DMS79 (cell line): Measurements from ENCODE around the gene HENMT1.
"Not testable (repeated sequence)": the region's sequence is repeated elsewhere in the genome, so short reads cannot be mapped to it uniquely, and the experiment has no call there.

Experiments used
- DNase-seq: peaks from one replicate; lab custom pipeline; 2025; lab: John Stamatoyannopoulos, UW

Gene HENMT1

DNA sequence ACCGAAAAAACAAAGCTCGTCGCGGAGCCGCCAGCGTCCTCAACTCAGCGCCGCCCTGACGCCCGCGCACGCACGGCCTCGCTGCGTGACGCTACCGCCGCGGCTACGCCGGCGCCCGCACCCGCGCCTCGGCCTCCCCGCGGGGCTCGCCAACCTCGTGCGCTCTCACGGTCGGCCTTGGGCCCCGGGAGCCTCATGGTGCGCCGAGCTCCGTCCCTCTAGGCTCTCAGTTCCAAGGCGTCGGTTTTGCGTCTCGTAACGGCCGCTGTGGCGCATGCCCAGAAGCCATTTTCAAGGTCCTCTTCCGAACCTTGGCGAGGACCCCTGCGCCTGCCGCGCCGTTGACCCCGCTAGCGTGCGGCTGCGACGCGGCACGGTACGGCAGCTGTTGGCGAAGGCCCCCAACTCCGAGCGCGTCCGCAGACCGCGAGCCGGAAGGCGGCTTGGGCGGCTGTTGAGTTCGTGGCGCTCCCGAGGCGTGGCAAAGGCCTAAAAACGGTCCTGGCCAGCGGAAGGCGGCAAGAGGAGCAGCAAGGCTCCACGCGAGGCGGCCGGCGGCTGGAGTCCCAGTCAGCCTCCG, at the start of gene HENMT1:
HENMT1 (minus strand) TSS at position 64 of the 580 bp plus-strand sequence. CDS start 1,209 bp downstream, outside the sequence.
- no peak for DNase-seq

- DNase-seq, result no peak
Observed at GRCh38 chr1:108708691-108709660, 48.1 kb upstream of the HENMT1 start.

DNA sequence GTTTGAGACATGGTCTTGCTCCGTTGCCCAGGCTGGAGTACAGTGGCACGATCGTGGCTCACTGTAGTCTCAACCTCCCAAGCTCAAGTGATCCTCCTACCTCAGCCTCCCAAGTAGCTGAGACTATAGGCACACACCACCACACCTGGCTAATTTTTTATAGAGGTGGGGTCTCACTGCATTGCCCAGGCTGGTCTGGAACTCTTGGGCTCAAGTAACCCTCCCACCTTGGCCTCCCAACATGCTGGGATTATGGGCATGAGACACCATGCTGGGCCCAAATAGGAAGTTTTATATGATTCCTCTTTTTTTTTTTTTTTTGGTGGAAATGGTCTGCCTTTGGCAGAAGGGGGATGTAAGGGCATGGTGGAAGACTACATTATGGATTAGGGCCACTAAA, 45.8 kb upstream of the HENMT1 start:
- no peak for DNase-seq

DNA sequence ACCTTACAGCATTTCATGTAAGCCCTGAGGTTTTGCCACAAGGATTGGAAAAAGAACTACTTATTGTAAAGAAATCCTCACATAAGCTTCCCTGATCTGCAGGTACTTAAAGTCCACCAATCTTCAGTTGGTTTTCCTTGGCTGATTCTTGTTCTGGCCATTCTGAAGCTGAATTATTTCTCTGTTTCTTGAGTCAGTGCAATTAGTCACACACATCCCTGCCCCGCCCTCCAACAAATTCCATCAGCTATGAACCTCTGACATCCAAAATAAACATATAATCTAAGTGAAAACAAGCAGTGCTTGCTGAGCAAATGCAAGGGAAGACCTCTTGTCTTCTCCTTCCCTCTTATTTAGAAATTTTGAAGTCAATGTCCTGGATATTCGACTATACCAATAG, 43.6 kb upstream of the HENMT1 start:
- no peak for DNase-seq

- DNase-seq, result no peak
Observed at GRCh38 chr1:108703939-108704338, 43.0 kb upstream of the HENMT1 start.

DNA sequence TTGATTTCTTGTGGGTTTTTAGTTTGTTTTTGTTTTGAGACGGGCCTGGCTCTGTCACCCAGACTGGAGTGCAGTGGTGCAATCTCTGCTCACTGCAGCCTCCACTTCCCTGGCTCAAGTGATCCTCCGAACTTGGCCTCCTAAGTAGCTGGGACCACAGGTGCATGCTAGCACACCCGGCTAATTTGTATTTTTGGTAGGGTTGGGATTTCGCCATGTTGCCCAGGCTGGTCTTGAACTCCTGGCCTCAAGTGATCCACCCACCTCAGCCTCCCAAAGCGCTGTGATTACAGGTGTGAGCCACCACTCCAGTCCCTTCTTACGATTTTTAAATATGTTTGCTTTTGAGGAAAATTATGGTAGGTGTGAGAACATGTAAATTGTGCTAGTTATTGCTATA, 41.2 kb upstream of the HENMT1 start:
- DNase-seq, result not testable (repeated sequence)

- no peak for DNase-seq
Observed at GRCh38 chr1:108701176-108701849, 40.4 kb upstream of the HENMT1 start.

DNA sequence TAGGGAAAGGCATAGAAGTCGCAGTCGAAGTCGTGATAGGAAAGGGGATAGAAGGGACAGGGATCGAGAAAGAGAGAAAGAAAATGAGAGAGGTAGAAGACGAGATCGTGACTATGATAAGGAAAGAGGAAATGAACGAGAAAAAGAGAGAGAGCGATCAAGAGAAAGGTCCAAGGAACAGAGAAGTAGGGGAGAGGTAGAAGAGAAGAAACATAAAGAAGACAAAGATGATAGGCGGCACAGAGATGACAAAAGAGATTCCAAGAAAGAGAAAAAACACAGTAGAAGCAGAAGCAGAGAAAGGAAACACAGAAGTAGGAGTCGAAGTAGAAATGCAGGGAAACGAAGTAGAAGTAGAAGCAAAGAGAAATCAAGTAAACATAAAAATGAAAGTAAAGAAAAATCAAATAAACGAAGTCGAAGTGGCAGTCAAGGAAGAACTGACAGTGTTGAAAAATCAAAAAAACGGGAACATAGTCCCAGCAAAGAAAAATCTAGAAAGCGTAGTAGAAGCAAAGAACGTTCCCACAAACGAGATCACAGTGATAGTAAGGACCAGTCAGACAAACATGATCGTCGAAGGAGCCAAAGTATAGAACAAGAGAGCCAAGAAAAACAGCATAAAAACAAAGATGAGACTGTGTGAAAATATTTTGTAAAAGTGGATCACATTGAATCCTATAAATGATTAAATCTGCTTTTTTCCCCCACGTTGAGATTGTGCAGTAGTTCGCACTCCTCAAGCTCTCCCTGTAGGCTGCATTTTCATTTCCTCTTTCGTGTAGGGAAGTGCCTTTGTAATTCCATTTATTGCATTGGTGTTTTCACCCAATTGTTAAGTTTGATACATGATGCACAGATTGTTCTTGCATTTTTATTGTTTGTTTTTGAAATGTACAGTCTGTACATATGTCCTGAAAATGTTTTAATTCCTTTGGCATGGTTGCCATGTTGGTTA, 38.8 kb upstream of the HENMT1 start:
- DNase-seq, result no peak

GRCh38 chr1:108695535-108695934, 34.6 kb upstream of the HENMT1 start:
- DNase-seq, result no peak

- DNase-seq, result peak; percentile 51
Observed at GRCh38 chr1:108692724-108693655, 32.1 kb upstream of the HENMT1 start.

GRCh38 chr1:108691942-108692723, 31.2 kb upstream of the HENMT1 start, which contains the start of gene PRPF38B:
PRPF38B (plus strand) TSS chr1:108692310; CDS start chr1:108692592, 282 bp downstream.
- DNase-seq, result peak; percentile 84

DNA sequence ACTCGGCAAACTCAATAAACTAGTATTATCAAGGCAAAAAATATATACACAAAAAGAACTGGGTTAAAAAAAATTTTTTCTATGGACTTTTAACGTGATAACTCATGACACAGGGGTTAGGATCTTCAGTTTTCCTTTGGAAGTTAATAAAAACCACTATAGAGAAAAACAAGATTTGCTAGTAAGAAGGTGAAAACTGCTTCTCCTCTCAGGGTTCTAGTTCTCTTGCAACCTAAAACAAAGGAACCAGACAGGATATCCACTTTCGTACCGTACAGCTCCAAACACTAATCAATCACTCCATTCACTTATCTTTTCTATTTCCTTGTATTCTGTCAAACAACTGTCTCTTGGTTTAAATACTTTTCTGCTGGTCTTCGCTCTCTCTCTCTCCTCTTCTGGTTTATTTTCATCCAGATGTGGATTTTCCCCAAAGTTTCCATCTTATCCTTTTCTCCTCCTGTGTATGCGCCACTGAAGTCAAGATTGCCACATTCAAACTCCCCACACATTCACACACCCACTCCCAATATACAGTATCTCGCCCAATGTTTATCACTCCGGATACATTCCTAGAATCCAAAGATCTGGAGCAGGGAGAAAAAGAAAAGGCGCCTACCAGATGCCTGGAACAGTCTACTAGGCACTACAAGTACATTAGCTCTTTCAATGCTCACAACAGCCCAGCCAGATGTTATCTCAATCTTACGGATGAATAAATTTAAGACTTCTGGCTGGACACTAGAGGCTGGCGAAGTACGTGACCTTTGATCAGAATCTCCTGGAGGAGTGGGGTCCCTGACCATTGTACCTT, 30.4 kb upstream of the HENMT1 start:
- DNase-seq, result no peak

DNA sequence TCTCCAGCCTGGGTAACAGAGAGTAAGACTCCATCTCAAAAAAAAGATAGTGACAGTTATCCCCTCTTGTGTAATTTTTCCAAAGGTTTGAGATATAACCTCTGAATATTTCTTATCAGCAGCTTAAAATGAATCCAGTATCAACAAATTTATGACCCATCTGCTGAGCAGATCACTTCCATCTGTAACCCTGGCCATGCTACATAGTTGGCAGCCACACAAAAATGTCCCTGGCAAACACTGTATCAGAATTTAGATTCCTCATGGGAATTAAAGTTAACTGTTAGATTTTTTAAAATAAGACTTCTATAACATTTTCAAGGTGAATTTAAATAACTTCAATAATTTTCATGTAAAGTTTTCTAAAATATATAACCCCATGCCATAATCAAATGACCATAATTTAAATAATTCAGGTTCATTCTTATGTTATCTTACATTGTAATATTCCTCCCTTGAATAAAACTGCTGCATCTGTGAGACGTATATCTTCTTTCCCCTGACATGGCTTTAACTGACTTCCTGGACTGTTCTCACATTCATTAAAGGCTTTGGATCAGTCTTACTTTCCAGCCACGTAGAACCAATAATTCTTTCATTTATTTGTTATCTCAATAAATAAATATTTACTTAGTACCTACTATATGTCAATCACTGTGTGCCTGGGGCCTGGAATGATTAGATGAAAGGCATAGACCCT, 25.9 kb upstream of the HENMT1 start:
- DNase-seq, result no peak

DNA sequence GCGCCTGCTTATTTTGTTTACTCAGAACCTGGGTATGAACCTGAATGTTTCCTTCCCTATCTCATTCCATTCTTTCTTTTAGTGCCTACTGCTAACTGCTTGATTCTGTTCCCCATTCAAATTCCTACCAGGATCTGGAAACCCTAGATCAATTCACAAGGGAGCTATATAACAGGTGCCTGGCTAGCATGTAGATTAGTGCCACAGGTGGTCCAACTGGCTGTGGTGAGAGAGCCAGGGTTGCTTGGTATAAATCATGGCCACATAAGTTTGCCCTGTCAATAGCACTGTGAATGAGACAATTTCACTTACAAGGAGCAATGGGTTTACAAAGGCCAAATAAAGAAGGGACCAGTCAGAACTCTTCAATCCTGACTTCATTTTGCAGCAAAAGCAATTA, 24.6 kb upstream of the HENMT1 start:
- DNase-seq, result no peak

- DNase-seq, result not testable (repeated sequence)
Observed at GRCh38 chr1:108681701-108682100, 20.8 kb upstream of the HENMT1 start.

GRCh38 chr1:108679586-108680213, 18.8 kb upstream of the HENMT1 start:
- no peak for DNase-seq

DNA sequence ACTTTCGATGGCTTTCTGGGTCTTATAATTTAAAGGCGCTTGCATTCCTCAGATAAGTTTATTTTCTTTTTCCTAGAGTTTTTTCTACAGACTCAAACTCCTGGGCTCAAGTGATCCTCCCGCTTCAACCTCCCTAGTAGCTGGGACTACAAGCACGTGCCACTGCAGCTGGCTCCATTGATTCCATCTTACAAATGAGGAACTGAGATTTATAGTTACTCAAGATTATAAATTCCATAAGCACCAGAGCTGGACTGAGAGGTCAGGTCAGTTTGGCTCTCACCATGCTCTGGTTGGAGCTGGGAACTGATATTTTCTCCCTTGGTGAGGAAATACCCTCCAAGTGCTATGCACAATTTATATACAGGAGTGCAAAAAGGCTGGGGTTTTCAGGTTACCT, 17.8 kb upstream of the HENMT1 start:
- no peak for DNase-seq

DNA sequence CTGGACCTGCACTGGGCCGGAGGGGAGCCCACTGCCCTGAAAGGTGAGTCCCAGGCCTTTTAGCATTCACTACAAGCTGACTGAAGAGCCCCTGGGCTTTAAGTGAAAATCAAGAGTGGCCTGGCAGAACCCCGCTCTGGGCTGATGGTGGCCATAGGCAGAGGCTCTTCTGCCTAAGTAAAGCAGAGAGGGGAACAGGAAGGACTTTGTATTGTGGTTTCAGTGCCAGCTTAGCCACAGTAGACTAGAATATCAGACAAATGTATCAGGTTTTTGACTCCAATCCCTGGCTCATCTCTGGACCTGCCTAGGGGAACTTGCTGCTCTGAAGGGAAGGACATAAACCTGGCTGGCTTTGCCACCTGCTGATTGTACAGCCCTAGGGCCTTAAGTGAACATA, 10.2 kb upstream of the HENMT1 start:
- DNase-seq, result no peak
